ENCODE measurements around the gene WWOX. TPM values are rescaled to one million over a fixed set of nuclear protein-coding genes. Genes with fewer than 3 reads are reported as not detected.

WWOX gene
- total and polyA plus RNA-seq, 2 experiments from 2014 or later: 17.0 to 39.8 TPM

- TF ChIP-seq CTCF (IDR thresholded peaks at IDR 0.05; ENCODE audit: poor library complexity): no peak
- TF ChIP-seq EZH2 (IDR thresholded peaks at IDR 0.05; ENCODE audit: borderline replicate concordance): no peak
- TF ChIP-seq EZH2phosphoT487 (IDR thresholded peaks at IDR 0.05; ENCODE audit: low read depth, severe bottlenecking, unreplicated experiment): no peak
- no peak overlapping the region for H3K4me3 ChIP-seq
- 74% methylated on average over 3 of the region's 3 CpGs for WGBS (ENCODE audit: low lambda C conversion rate, missing lambda C conversion rate)
Observed at GRCh38 chr16:78402833-78403232, 303.4 kb downstream of the WWOX start.

GRCh38 chr16:78405040-78405439 lies 305.6 kb downstream of the WWOX start:
- H4K20me1 ChIP-seq (ENCODE audit: insufficient read depth, poor library complexity, severe bottlenecking): no peaks in the 10 kb centered on the region
- no peak for DNase-seq (ENCODE audit: low spot score)
- H3K27me3 ChIP-seq: no peaks in the 10 kb centered on the region
- H2AFZ ChIP-seq: no peak overlapping the region
- H3K4me2 ChIP-seq: no peak overlapping the region
- no peaks in the 10 kb centered on the region for H3K36me3 ChIP-seq (replicated peaks; ENCODE audit: insufficient read depth, low read depth)
- no peaks in the 10 kb centered on the region for H3K4me1 ChIP-seq (ENCODE audit: insufficient read depth)
- no peak overlapping the region for H3K27ac ChIP-seq
- no peaks in the 10 kb centered on the region for H3K79me2 ChIP-seq
- 93% methylated on average over 3 of the region's 3 CpGs for WGBS (ENCODE audit: low lambda C conversion rate, missing lambda C conversion rate)
- H3K4me3 ChIP-seq: no peak overlapping the region
- TF ChIP-seq CTCF (IDR thresholded peaks at IDR 0.05; ENCODE audit: poor library complexity) (no peak), EZH2phosphoT487 (IDR thresholded peaks at IDR 0.05; ENCODE audit: low read depth, severe bottlenecking, unreplicated experiment) (no peak), EZH2 (IDR thresholded peaks at IDR 0.05; ENCODE audit: borderline replicate concordance) (no peak)
- no peaks in the 10 kb centered on the region for H3K9me2 ChIP-seq (replicated peaks; ENCODE audit: insufficient read depth)
- no peaks in the 10 kb centered on the region for H3K9me3 ChIP-seq (ENCODE audit: low read depth)

More at GRCh38 chr16:78402833-78403232, 303.4 kb downstream of the WWOX start:
- no peaks in the 10 kb centered on the region for H3K27me3 ChIP-seq
- no peaks in the 10 kb centered on the region for H3K9me3 ChIP-seq (ENCODE audit: low read depth)
- no peaks in the 10 kb centered on the region for H3K79me2 ChIP-seq
- no peak for DNase-seq (ENCODE audit: low spot score)
- H3K4me2 ChIP-seq: no peak overlapping the region
- no peak overlapping the region for H3K27ac ChIP-seq
- H4K20me1 ChIP-seq (ENCODE audit: insufficient read depth, poor library complexity, severe bottlenecking): no peaks in the 10 kb centered on the region
- no peaks in the 10 kb centered on the region for H3K9me2 ChIP-seq (replicated peaks; ENCODE audit: insufficient read depth)
- H3K4me1 ChIP-seq (ENCODE audit: insufficient read depth): no peaks in the 10 kb centered on the region
- H2AFZ ChIP-seq: no peak overlapping the region
- H3K36me3 ChIP-seq (replicated peaks; ENCODE audit: insufficient read depth, low read depth): no peaks in the 10 kb centered on the region

- H4K20me1 ChIP-seq (ENCODE audit: insufficient read depth, poor library complexity, severe bottlenecking): no peaks in the 10 kb centered on the region
- no peaks in the 10 kb centered on the region for H3K36me3 ChIP-seq (replicated peaks; ENCODE audit: insufficient read depth, low read depth)
- no peak for TF ChIP-seq CTCF (IDR thresholded peaks at IDR 0.05; ENCODE audit: poor library complexity)
- TF ChIP-seq EZH2 (IDR thresholded peaks at IDR 0.05; ENCODE audit: borderline replicate concordance): no peak
- TF ChIP-seq EZH2phosphoT487 (IDR thresholded peaks at IDR 0.05; ENCODE audit: low read depth, severe bottlenecking, unreplicated experiment): no peak
- H3K79me2 ChIP-seq: no peaks in the 10 kb centered on the region
- 83% methylated on average over 7 of the region's 7 CpGs for WGBS (ENCODE audit: low lambda C conversion rate, missing lambda C conversion rate)
- no peak for DNase-seq (ENCODE audit: low spot score)
- no peak overlapping the region for H3K27ac ChIP-seq
- H3K27me3 ChIP-seq: no peaks in the 10 kb centered on the region
- H3K9me3 ChIP-seq (ENCODE audit: low read depth): no peaks in the 10 kb centered on the region
- H2AFZ ChIP-seq: no peak overlapping the region
- H3K4me2 ChIP-seq: no peak overlapping the region
- no peak overlapping the region for H3K4me3 ChIP-seq
- H3K9me2 ChIP-seq (replicated peaks; ENCODE audit: insufficient read depth): no peaks in the 10 kb centered on the region
- no peaks in the 10 kb centered on the region for H3K4me1 ChIP-seq (ENCODE audit: insufficient read depth)
Observed at GRCh38 chr16:78405833-78406232, 306.4 kb downstream of the WWOX start.

- Histone ChIP-seq H3K36me3 (replicated peaks; ENCODE audit: insufficient read depth, low read depth) (no peaks in the 10 kb centered on the region), H2AFZ (no peak overlapping the region), H3K27me3 (no peaks in the 10 kb centered on the region), H3K4me2 (no peak overlapping the region), H3K27ac (peak overlapping the region; percentile 14), H3K4me1 (ENCODE audit: insufficient read depth) (no peaks in the 10 kb centered on the region), H3K4me3 (no peak overlapping the region), H4K20me1 (ENCODE audit: insufficient read depth, poor library complexity, severe bottlenecking) (no peaks in the 10 kb centered on the region), H3K9me2 (replicated peaks; ENCODE audit: insufficient read depth) (no peaks in the 10 kb centered on the region), H3K9me3 (ENCODE audit: low read depth) (no peaks in the 10 kb centered on the region), H3K79me2 (no peaks in the 10 kb centered on the region)
- no peak for DNase-seq (ENCODE audit: low spot score)
- no peak for TF ChIP-seq CTCF (IDR thresholded peaks at IDR 0.05; ENCODE audit: poor library complexity)
- no peak for TF ChIP-seq EZH2phosphoT487 (IDR thresholded peaks at IDR 0.05; ENCODE audit: low read depth, severe bottlenecking, unreplicated experiment)
- no peak for TF ChIP-seq EZH2 (IDR thresholded peaks at IDR 0.05; ENCODE audit: borderline replicate concordance)
Observed at GRCh38 chr16:78407191-78407590, 307.7 kb downstream of the WWOX start.

All from hepatocyte (in vitro differentiated cells).